CD4-positive, alpha-beta T cell treated with Interleukin-4 for 1 hour (primary cell): ENCODE measurements around the gene TANGO6.

Experiments used
- DNase-seq, 2 donors: peaks; one replicate each; pipeline ENCODE4 v3.0.0-alpha.2; 2020 to 2022

TANGO6 gene

DNA sequence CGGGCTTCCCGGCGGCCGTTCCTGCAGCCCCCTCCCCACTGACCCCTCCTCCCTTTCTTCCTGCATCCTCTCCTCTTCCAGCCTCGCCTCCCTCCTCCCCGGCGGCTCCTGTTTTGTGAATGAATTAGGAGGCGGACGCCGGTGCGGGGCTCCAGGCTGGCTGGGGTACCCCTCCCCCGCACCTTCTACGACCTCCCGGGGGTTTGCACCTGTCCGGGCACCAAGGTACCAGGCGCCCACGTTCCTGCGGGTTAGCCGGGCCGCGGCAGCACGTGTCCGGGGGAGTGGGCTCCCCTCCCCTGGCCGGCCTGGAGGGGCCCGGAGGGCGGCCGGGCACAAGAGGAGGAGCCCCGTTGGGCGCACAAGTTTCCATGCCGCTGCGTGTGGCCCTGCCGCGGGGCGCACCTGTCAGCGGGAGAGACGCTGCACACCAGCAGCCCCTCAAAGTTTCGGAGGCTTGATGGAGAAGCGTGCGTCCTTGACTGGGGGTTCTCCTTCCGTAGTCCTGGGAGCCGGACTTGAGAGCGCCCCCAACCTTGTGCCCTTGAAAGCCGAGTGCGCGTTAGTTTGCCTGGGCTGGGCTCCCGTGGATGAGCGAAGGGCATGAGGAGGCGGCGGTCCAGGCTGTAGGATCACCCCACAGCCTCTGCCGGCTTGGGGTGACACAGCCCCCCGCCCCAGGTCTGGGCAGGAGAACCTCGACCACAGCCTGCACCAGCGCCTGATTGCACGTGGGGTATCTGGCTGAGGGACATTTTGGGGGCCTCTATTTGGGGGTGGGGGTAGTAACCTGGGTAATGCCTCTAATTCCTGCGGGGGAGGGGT, 263.4 kb downstream of the TANGO6 start:
- no peak for DNase-seq

DNA sequence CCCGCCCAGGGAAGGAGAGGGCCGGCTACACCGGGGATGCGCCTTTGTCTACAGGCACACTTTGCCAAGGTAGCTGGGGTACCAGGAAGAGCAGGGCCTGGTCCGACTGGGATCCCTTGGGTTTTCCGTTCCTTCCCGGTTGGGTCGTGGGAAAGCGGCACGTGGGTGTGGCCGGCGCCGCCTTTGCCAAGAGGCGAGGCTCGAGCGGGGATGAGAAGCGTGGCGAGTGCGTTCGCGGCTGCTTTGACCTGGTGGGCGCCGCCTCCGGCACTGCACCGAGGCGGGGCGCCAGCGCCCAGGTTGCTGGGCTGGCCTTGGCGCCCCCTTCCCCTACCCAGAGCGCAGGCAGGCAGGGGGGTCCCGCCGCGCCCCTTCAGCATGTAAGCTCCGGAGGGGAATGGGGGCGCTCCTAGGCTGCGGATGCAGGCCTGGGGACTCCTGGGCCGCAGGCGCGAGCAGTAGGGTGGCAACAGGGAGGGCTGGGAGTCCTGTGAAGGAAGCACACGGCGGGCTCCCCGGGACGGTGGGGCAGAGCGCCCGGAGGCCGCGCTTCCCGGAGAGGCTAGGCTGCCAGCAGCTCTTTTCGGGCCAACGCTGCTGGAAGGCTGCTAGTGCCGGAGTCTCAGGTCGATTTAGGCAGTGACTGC, 264.1 kb downstream of the TANGO6 start:
- no peak for DNase-seq

DNA sequence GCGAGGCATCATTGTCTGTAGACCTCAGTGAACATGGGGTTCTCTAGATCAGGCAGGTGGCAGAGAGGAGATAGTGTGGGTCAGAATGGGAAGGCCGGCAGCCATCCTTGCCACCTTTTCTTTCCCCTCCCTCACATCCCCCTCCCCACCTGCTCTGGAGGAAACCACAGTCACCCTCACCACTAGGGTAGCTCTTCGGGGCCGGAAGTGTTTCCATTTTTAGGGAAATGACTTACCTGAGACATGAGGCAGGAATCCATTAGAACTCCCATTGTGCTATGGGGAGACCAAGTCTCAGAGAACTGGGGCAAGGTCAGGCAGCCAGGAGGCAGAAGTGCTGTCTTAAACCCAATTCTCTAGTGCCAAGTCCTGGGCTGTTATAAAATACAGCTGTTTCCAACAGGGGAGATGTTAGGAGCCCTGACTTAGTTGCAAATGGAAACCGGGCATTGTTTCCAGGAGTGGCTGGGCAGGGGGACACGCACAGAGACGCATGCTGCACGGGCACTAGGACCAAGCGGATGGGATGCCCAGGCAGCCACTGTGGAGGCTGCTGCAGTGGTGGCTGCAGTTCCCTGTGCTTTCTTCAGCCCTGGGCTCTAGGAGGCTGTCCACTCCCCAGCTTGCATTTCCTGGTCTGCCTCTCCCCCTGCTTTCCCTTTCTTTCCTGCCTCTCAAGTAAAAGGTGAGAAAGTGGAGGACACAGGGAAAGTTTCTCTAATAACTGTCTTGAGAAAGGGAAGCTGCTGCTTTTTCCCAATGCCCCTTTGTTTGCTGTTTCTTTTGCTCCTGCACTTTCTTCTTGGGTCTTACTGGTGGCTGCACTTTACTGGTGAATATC, 265.0 kb downstream of the TANGO6 start:
- DNase-seq, result no peak

DNA sequence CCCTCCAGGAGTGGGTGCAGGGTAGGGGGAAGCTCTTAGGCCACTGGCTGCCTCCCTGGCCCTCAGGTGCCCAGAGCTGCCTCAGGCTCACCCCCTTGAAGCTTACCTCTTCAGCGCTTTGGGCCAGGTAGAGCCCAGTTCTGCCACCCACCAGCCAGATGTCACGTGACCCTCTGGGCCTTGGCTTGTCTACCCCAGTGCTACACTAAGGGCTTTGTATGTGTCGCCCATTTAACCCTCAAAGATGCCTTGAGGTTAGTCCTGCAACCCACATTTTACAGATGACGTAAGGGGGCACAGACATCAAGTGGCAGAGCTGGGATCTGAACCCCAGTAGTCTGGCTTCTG, 265.5 kb downstream of the TANGO6 start:
- DNase-seq, result no peak

DNA sequence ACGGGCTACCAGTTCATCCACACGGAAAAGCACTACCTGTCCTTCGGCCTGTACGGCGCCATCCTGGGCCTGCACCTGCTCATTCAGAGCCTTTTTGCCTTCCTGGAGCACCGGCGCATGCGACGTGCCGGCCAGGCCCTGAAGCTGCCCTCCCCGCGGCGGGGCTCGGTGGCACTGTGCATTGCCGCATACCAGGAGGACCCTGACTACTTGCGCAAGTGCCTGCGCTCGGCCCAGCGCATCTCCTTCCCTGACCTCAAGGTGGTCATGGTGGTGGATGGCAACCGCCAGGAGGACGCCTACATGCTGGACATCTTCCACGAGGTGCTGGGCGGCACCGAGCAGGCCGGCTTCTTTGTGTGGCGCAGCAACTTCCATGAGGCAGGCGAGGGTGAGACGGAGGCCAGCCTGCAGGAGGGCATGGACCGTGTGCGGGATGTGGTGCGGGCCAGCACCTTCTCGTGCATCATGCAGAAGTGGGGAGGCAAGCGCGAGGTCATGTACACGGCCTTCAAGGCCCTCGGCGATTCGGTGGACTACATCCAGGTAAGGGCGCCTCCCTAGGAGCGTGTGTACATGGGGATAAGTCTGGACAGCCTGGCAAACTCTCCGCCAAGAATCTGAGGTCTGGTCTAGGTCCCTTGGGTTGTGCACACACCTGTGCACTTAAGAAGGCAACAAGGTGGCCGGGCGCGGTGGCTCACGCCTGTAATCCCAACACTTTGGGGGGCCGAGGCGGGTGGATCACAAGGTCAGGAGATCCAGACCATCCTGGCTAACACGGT, 266.3 kb downstream of the TANGO6 start:
- no peak for DNase-seq

DNA sequence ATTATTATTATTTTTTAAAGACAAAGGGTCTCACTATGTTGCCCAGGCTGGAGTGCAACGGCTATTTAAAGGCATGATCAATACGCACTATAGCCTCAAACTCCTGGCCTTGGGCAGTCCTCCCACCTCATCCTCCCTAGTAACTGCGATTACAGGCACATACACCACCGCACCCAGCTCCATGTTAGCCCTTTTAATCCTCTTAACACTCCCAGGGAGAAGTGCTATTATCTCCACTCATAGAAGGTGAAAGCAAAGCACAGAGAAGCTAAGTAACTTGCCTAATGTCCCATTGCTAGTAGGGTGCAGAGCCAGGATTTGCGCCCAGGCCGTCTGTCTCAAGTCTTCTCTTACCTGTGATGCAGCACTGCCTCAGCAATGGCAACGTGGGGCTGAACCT, 267.1 kb downstream of the TANGO6 start:
- DNase-seq, result no peak

DNA sequence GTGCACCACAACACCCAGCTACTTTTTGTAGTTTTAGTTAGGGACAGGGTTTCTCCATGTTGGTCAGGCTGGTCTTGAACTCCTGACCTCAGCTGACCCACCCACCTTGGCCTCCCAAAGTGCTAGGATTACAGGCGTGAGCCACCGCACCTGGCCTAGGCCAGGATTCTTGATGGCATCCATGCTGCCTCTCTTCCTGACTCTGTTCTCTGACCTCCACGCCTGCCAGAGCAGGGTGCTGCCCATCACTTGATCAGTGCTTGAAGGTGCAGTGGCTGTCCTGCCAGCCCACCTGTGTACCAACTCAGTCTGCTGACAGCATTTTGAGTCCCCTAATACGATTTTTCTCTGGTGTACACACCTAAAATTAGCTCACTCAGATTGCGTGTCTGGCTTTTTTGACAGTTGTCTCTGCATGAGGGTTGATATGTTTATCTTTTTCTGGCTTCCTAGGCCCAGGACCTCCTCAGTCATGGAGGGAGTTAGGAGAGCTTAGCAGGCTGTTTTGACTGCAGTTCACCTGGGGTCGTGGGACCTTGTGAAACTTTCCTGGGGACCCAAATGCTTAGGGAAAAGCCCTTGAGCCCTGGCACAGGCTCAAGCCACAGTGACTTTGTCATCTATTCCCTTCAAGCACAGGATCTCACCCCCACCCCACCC, 268.0 kb downstream of the TANGO6 start:
- DNase-seq, result no peak

DNA sequence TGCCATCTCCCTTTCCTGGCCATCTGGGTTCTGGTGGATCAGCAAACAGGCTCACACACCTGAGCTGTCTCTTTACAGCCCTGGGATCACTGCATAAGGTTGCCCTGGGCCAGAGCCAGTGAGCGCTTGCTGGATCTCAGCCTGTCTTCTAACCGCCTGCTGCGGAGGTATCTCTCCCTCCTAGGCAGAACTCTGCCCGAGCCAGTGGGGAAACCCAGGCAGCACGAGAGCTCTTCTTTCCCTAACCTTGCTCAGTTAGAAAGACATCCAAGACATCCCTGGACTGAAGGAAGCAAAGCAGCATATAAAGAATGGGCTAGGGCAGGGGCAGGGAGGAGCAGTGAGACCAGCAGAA, 268.5 kb downstream of the TANGO6 start:
- DNase-seq, result no peak

DNA sequence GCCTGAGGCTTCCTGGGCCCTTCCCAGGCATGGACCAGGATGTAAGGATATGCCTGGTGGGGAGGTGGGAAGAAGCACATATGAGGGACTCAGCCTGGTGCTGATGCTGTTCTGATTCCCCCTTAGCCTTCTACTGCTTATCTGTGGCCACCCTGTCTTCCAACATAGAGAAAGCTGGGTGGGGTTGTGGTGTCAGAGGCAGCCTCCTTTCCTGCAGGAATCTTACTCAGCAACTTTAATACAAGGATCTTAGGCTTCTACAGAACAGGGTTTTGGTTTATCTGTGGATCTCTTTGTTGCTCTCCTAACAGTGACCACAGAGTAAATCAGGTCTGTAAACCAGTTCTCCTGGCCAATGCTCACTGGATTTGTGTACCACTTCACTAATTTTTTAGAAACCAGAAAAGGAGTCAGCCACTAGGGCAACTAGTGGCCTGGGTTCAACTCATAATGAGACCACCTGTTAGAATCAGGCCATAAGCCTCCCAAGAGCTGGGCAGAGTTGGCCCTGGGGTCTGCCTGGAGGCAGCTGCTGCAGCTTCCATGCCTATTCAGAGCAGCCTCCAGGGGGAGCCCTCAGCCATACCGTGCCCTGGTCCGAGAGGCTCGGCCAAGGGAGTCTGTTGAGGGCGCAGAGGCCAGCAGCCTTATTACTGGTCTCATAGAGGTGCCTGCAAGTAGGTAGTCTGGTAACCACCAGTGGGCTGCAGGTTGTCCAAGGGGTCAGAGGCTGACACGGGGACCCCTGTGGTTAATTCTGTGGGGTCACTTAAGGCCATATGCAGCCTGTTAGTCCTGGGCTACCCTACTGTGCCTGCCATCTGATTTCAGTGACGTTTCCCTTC, 269.2 kb downstream of the TANGO6 start:
- DNase-seq, result peak in 1 of 2 donors; percentile 35

DNA sequence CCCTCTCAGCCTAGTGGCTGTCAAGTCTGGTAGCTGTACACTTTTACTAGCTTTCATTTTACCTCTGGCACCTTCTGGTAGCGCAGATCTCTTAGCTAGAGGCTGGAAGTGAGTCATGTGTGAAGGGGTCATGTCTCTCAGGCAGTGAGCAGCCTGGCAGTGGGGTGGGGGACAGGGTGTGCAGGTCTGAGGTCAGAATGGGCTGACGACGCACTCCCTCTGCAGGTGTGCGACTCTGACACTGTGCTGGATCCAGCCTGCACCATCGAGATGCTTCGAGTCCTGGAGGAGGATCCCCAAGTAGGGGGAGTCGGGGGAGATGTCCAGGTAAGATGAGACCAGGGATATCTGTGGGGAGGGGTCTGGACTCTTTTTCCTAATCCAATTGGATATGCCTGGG, 269.9 kb downstream of the TANGO6 start:
- DNase-seq, result no peak

DNA sequence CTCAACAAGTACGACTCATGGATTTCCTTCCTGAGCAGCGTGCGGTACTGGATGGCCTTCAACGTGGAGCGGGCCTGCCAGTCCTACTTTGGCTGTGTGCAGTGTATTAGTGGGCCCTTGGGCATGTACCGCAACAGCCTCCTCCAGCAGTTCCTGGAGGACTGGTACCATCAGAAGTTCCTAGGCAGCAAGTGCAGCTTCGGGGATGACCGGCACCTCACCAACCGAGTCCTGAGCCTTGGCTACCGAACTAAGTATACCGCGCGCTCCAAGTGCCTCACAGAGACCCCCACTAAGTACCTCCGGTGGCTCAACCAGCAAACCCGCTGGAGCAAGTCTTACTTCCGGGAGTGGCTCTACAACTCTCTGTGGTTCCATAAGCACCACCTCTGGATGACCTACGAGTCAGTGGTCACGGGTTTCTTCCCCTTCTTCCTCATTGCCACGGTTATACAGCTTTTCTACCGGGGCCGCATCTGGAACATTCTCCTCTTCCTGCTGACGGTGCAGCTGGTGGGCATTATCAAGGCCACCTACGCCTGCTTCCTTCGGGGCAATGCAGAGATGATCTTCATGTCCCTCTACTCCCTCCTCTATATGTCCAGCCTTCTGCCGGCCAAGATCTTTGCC, 271.1 kb downstream of the TANGO6 start:
- DNase-seq, result no peak

DNA sequence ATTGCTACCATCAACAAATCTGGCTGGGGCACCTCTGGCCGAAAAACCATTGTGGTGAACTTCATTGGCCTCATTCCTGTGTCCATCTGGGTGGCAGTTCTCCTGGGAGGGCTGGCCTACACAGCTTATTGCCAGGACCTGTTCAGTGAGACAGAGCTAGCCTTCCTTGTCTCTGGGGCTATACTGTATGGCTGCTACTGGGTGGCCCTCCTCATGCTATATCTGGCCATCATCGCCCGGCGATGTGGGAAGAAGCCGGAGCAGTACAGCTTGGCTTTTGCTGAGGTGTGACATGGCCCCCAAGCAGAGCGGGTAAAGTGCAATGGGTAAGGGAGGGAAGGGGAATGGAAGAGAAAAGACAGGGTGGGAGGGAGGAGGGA, 271.6 kb downstream of the TANGO6 start:
- DNase-seq, result no peak

DNA sequence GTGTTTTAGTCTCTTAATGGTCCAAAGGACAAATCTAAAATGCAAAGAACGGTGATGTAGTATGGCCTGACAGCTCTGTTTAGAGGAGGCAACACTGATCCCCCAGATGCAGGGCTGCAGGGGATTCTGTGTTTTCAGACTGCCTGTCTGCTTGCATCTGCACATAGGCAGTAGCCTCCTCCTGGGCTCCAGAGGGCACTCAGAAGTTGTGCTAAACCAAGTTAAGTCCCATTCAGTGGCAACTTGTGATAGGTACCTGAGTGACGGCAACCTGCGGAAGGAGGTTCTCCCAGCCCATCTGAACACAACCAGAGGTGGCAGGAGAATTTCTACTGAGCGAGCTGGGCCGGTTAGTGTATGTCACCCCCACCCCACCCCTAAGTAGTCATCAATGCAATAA, 272.0 kb downstream of the TANGO6 start:
- DNase-seq, result no peak

DNA sequence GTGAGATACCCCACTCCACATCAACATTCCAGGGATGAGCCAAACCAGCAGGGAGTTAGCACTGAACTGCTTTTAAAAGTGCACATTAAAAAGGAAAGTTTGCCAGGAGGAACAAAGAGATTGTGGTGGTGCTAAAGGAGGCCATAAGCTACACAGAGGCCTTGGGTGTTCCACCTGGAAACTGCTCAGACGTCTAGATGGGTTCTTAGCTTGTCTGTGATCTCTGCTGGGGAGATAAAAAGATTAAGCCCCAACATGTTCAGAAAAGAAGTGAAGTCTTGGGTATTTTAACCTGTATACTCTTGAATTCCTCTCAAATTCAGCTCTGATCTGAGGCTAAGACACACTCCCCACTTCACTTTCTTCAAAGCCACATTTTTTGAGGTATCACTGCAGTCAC, 272.5 kb downstream of the TANGO6 start:
- DNase-seq, result no peak

DNA sequence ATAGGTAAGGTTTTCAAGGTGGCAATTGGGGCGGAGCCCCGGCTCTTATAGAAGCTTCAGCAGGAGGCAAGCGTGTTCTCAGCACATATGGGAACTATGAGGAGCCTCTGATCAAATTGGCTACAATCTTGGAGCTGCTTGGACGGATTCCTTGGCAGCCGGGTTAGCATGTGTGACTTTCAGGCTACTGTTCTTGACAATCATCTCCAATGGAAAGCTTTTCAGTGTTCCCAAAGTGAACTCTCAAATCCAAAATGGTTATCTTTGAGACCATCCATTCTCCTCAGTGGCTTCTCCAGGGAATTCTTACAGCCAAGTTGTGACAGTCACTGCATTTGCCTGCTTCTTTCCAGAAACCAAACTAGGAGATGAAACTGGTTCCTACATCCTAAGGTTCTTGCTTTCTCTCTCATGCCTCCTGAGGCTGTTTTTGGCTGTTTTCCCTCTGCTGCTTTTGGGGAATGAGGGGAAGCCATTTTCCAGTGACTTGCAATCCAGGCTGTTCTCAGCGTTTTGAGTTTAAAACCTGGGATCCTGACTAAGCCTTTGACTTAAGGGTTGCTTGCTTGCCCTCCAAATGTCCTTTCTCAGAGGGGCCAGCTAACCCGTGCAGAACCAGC, 273.0 kb downstream of the TANGO6 start:
- DNase-seq, result no peak

DNA sequence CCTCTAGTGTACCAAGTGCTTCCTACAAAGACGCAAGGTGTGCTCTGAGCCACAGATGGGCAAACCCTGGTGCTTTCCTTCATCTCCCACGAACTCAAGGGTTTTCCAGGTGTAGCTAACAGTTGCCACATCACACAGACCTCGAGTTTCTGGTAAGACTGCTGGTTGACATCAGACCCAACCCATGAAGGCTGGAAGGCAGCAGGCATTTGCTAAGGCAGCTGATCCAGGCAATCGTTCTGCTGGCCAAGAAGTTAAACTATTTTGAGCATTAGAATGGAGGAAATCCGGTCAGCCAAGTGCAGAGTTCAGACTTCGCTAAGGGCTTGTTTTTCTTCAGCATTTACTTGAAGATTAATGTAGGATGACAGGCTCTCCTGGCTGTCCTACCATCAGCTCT, 273.6 kb downstream of the TANGO6 start:
- DNase-seq, result no peak

DNA sequence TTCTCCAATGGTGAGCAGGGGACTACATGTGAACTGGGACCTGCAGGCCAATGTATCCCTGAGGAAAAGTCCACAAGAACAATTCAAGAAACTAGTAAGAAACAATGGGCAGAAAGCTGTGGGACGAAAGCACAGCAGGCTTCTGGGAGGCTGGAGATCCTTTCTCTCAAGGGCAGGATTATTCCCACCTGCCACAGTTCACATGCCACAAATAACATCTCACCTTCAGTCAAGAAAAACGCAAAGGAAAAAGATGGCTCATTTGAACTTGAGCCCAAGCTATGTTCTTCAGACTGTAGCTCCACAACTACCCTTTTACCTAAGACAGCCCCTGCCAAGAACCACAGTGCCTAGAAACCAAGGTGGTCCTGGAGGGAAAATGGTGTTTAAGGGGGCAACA, 275.1 kb downstream of the TANGO6 start:
- no peak for DNase-seq

DNA sequence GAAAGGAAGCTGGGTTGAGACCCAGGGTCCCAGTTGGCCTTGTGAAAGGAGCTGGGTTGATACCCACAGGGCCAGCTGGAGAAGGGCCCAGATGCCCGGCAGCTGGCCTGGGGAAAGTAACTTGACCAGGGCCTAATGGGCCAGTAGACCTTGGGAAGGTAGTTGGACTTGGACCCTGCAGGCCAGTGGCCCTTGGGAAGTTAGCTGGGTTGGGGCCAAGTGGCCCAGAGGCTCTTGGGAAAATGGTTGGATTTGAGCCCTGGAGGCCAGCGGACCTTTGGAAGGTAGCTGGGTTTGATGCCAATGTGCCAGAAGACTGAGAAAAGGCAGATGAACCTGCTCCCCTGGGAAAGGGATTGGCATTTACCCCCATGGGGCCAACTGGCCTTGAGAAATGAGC, 275.7 kb downstream of the TANGO6 start:
- no peak for DNase-seq

DNA sequence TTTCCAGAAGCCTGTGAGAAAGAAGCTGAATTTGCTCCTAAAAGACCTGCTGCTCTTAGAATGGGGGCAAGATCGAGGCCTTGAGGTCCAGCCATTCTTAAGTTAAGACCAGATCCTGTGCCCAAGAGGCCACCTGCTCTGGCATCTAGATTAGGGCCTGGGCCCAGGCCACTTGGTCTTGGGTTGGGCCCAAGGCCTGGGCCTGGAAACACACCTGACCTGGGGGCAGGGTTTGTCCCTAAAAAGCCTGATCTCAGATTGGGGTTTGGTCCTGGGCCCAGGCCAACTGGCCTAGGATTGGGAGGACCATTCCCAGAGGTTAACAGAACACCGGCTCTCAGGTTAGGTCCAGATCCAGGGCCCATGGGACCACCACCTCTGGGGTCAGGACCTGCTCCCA, 276.2 kb downstream of the TANGO6 start:
- no peak for DNase-seq

DNA sequence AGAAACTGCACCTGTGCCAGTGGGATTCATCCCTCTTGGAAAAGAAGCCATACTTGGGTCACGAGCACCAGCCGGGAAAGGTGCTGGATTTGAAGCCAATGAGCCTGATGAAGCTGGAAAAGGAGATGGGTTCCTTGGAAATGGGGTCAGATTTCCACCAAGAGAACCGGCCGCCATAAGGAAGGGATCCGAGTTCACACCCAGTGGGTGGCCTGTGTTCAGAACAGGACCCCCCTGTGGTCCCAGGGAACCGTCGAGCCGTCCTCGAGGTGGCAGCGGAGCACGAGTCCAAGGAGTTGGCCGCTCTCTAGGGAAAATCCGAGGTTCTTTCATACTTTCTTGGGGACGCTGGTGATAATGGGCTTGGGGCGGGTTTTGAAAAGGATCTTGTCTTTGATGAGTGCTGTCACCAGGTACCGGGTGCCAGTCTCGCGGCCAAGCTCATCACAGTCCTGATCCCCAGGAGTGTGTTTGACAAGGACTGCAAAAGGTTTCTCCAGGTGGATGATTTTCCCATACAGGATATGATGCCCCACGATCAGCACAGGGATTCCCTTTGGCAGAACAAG, 276.8 kb downstream of the TANGO6 start:
- no peak for DNase-seq
